GM12892 (cell line): ENCODE results near the gene ATP8A1.

Experiments
- POLR2A ChIP-seq: IDR thresholded peaks from 2 replicates; pipeline ENCODE4 v1.6.1; 2011; ENCODE audit warnings: low read depth, low read length, control low read depth
- POLR2AphosphoS5 ChIP-seq: IDR thresholded peaks from 2 replicates; pipeline ENCODE4 v1.6.1; 2011; ENCODE audit warnings: low read depth, low read length, control low read depth

GRCh38 chr4:42391981-42392380 lies 264.9 kb downstream of the ATP8A1 start:
- no peak for TF ChIP-seq POLR2AphosphoS5
- no peak for TF ChIP-seq POLR2A
